ENCODE measurements around the gene WFDC1. TPM values are rescaled to one million over a fixed set of nuclear protein-coding genes. Genes with fewer than 3 reads are reported as not detected.

Gene WFDC1
- total RNA-seq, 2 donors from 2014 or later = 0.90 TPM; not detected in 1

GRCh38 chr16:84356591-84357116 is 62.0 kb downstream of the WFDC1 start:
- H3K36me3 Mint-ChIP-seq (ENCODE audit: low read depth) = no peaks in the 10 kb centered on the region
- peaks cover 16% of the 10 kb centered on the region for H3K4me1 Mint-ChIP-seq
- H3K9me3 Mint-ChIP-seq = no peaks in the 10 kb centered on the region
- no peak overlapping the region for H3K4me3 Mint-ChIP-seq
- peaks cover 7% of the 10 kb centered on the region for H3K27me3 Mint-ChIP-seq
- no peak overlapping the region for H3K27ac Mint-ChIP-seq
- ATAC-seq (replicated peaks) = no peak

GRCh38 chr16:84357191-84357651 is 62.5 kb downstream of the WFDC1 start:
- H3K27me3 Mint-ChIP-seq = peaks cover 7% of the 10 kb centered on the region
- peaks cover 16% of the 10 kb centered on the region for H3K4me1 Mint-ChIP-seq
- no peak overlapping the region for H3K4me3 Mint-ChIP-seq

DNA sequence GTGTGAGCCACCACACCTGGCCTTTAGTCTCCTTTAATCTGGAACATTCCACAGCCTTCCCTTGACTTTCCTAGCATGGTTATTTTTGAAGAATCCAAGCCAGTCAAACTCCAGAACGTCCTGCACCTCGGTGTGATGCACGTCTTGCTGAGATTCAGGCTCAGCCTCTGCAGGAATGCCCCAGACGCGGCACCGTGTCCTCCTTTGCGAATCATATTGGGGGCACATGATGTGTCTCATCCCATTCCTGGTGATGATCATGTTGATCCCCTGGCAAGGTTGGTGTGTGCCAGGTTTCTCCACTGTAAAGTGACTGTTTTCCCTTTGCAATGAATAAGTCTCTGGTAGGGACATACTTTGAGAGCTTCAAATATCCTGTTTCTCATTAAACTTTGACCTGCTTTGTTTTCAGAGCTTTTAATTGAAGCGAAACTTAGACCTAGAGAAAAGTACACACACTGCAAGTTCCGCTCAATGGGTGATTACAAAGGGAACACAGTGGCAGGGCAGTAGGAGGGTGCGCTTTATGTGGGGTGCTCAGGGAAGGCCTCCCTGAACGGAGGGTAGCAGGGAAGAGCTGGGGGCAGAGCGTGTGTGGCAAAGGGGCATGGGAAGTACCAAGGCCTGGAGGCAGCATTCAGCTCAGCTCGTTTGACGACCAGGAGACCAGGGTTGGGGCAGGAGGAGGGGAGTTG is 64.1 kb downstream of the WFDC1 start:
- Mint-ChIP-seq H3K4me1 (peaks cover 16% of the 10 kb centered on the region), H3K27me3 (peaks cover 7% of the 10 kb centered on the region), H3K27ac (peak overlapping the region; percentile 14), H3K36me3 (ENCODE audit: low read depth) (no peaks in the 10 kb centered on the region), H3K4me3 (no peak overlapping the region), H3K9me3 (no peaks in the 10 kb centered on the region)
- no peak for ATAC-seq (replicated peaks)

More at GRCh38 chr16:84357191-84357651, 62.5 kb downstream of the WFDC1 start:
- Mint-ChIP-seq H3K36me3 (ENCODE audit: low read depth) (no peaks in the 10 kb centered on the region), H3K9me3 (no peaks in the 10 kb centered on the region), H3K27ac (no peak overlapping the region)
- peak; percentile 85 for ATAC-seq (replicated peaks)

DNA sequence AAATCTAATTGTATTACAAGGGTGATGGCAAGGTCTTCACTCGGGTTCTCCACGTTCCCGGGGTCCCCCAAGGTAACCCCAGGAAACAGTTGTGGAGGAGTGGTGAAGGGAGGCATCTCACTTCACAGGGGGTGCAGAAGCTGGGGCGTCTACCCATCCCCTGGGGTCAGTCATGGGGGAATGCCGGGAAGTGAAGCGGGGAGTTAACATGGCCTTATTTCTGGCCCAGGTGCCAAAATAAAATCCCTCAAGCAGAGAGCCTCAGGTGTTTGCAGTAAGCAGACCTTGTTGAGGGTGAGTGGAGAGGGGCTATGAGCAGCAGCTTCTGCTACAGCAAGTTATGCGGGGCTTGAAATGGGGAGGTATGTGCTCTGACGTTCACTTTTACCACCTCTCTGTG is 64.6 kb downstream of the WFDC1 start:
- H3K27me3 Mint-ChIP-seq = peaks cover 9% of the 10 kb centered on the region
- H3K4me1 Mint-ChIP-seq = peaks cover 16% of the 10 kb centered on the region
- no peaks in the 10 kb centered on the region for H3K9me3 Mint-ChIP-seq
- peak overlapping the region; percentile 14 for H3K27ac Mint-ChIP-seq
- H3K4me3 Mint-ChIP-seq = no peak overlapping the region
- ATAC-seq (replicated peaks) = no peak
- no peaks in the 10 kb centered on the region for H3K36me3 Mint-ChIP-seq (ENCODE audit: low read depth)

GRCh38 chr16:84360170-84360569 is 65.5 kb downstream of the WFDC1 start:
- Mint-ChIP-seq H3K27ac (peak overlapping the region; percentile 93), H3K27me3 (peaks cover 11% of the 10 kb centered on the region), H3K36me3 (ENCODE audit: low read depth) (no peaks in the 10 kb centered on the region), H3K4me1 (peaks cover 16% of the 10 kb centered on the region), H3K4me3 (peak overlapping the region; percentile 30), H3K9me3 (no peaks in the 10 kb centered on the region)
- peak; percentile 70 for ATAC-seq (replicated peaks)

GRCh38 chr16:84360748-84361147 is 66.1 kb downstream of the WFDC1 start:
- Mint-ChIP-seq H3K4me1 (peaks cover 16% of the 10 kb centered on the region), H3K27me3 (peaks cover 11% of the 10 kb centered on the region), H3K9me3 (no peaks in the 10 kb centered on the region), H3K36me3 (ENCODE audit: low read depth) (no peaks in the 10 kb centered on the region), H3K4me3 (peak overlapping the region; percentile 30), H3K27ac (peak overlapping the region; percentile 93)
- ATAC-seq (replicated peaks) = no peak

- no peaks in the 10 kb centered on the region for H3K36me3 Mint-ChIP-seq (ENCODE audit: low read depth)
- no peak overlapping the region for H3K4me3 Mint-ChIP-seq
- peaks cover 16% of the 10 kb centered on the region for H3K4me1 Mint-ChIP-seq
- no peaks in the 10 kb centered on the region for H3K9me3 Mint-ChIP-seq
- no peak for ATAC-seq (replicated peaks)
- H3K27ac Mint-ChIP-seq = no peak overlapping the region
- H3K27me3 Mint-ChIP-seq = peaks cover 17% of the 10 kb centered on the region
Observed at GRCh38 chr16:84361546-84361945, 66.9 kb downstream of the WFDC1 start.

DNA sequence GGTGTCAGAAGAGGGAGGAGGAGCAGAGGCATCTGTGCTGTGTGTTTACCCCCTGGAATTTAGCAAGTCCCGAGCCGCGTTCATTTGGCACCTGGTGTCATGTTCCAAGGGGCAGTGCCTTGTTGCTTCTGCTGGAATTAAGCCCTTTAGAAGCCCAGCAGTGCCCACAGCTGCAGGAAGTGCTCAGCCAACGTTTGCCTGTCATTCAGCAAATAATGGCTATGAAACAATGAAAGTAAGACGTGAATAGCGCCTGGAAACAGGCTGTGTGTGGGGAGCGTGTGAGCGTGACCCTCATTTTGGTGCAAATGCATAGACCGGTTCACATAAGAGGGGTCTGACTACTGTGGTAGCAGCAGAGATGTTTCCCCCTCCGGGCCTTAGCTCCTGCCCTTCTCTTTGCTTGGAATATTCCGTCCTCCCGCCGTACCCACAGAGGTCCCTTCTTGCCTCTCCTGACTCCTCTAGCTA is 67.8 kb downstream of the WFDC1 start:
- Mint-ChIP-seq H3K9me3 (no peaks in the 10 kb centered on the region), H3K27ac (no peak overlapping the region), H3K36me3 (ENCODE audit: low read depth) (no peaks in the 10 kb centered on the region), H3K27me3 (peaks cover 22% of the 10 kb centered on the region), H3K4me3 (no peak overlapping the region), H3K4me1 (peaks cover 15% of the 10 kb centered on the region)
- ATAC-seq (replicated peaks) = no peak

DNA sequence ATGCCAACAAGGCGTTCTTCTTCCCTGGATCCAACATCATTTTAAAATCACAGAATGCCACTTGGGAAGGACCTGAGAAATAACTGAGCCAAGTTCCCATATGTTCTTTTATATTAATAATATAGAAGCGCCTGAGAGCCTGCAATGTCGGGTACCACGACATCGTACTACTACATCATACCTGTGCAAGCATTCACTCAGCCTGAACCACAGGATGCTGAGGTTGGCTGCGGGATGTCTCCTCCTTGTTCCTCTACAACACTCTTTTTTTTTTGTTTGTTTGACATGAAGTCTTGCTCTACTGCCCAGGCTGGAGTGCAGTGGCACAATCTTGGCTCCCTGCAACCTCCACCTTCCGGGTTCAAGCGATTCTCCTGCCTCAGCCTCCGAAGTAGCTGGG is 71.5 kb downstream of the WFDC1 start:
- Mint-ChIP-seq H3K27me3 (peaks cover 39% of the 10 kb centered on the region), H3K4me3 (no peak overlapping the region)
- ATAC-seq (replicated peaks) = no peak

GRCh38 chr16:84367297-84367680 is 72.6 kb downstream of the WFDC1 start:
- Mint-ChIP-seq H3K27me3 (peaks cover 45% of the 10 kb centered on the region), H3K4me1 (no peaks in the 10 kb centered on the region), H3K4me3 (no peak overlapping the region), H3K27ac (no peak overlapping the region), H3K36me3 (ENCODE audit: low read depth) (no peaks in the 10 kb centered on the region), H3K9me3 (no peaks in the 10 kb centered on the region)
- ATAC-seq (replicated peaks) = no peak

More for the DNA sequence above, 71.5 kb downstream of the WFDC1 start:
- Mint-ChIP-seq H3K27ac (no peak overlapping the region), H3K4me1 (no peaks in the 10 kb centered on the region), H3K36me3 (ENCODE audit: low read depth) (no peaks in the 10 kb centered on the region), H3K9me3 (no peaks in the 10 kb centered on the region)

DNA sequence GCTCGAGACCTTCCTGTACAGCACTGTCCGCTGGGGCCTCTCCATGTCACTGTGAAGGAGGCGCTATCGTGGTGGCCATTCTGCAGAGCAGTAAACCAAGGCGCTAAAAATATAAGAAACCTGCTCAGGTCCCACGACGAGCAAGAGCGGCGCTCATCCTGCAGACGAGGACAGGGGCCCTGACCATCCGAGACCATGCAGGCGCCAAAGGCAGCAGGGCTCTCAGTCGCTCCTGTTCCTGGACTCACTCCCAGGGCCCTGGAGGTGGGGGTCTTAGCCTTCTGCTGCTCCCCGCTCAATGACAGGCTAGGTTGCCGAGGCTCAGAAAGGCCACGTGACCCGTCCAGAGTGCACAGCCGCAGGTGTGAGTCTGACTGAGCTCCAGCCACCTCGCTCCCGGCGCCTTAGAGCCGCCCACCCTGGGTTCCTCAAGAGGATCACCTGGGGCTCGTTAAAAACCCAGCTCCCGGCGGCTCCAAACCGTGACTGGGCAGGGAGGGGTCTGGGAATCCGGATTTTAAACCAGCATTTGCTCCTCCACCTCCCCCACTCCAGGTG is 73.2 kb downstream of the WFDC1 start:
- Mint-ChIP-seq H3K4me1 (no peaks in the 10 kb centered on the region), H3K27ac (no peak overlapping the region), H3K27me3 (peaks cover 45% of the 10 kb centered on the region), H3K4me3 (no peak overlapping the region), H3K9me3 (no peaks in the 10 kb centered on the region), H3K36me3 (ENCODE audit: low read depth) (no peaks in the 10 kb centered on the region)
- ATAC-seq (replicated peaks) = no peak

- ATAC-seq (replicated peaks) = no peak
Observed at GRCh38 chr16:84368308-84368996, 73.8 kb downstream of the WFDC1 start, which contains the start of gene ATP2C2. ATP2C2 (plus strand) TSS chr16:84368538; CDS start chr16:84368616, 78 bp downstream.

GRCh38 chr16:84369105-84369504 is 74.4 kb downstream of the WFDC1 start:
- Mint-ChIP-seq H3K4me1 (no peaks in the 10 kb centered on the region), H3K27me3 (peaks cover 47% of the 10 kb centered on the region), H3K36me3 (ENCODE audit: low read depth) (no peaks in the 10 kb centered on the region), H3K27ac (no peak overlapping the region), H3K4me3 (no peak overlapping the region), H3K9me3 (no peaks in the 10 kb centered on the region)
- no peak for ATAC-seq (replicated peaks)

More at GRCh38 chr16:84368308-84368996, 73.8 kb downstream of the WFDC1 start, which contains the start of gene ATP2C2:
- H3K36me3 Mint-ChIP-seq (ENCODE audit: low read depth) = no peaks in the 10 kb centered on the region
- no peaks in the 10 kb centered on the region for H3K4me1 Mint-ChIP-seq
- no peak within 1 kb of the TSS for H3K4me3 Mint-ChIP-seq
- peaks cover 45% of the 10 kb centered on the region for H3K27me3 Mint-ChIP-seq
- no peaks in the 10 kb centered on the region for H3K9me3 Mint-ChIP-seq
- H3K27ac Mint-ChIP-seq = no peak within 1 kb of the TSS

DNA sequence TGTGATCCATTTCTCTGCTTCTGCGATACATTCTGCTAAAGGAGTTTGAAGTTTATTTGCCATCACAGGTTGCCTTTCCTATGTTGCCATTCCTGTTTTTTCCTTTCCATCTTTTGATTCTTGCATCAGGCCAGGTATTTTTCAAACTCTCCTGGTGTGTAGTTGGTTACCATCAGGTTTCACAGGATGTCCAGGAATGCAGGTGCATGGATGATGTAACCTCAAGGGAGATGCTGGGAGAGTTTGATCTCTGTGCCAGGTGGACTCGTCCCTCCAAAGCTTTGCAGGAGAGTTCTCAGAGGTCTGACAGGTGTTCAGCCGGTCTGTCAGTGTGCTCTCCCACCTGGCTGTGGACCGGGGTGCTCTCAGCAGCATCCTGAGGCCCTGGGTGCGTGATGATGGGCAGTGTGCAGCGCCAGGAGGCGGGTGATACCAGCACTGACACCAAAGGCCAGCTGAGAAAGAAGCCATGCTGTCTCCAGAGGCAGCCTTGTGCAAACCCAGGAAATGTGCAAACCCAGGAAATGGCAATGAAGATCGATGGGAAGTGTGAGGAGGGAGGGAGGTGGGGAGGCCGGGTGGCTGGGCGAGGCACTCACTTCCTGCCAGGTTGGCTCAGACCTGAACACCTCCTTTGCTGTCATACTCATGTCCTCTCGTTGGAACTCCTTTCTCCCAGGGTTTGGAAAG is 75.4 kb downstream of the WFDC1 start:
- H3K36me3 Mint-ChIP-seq (ENCODE audit: low read depth) = no peaks in the 10 kb centered on the region
- H3K27me3 Mint-ChIP-seq = peaks cover 45% of the 10 kb centered on the region
- H3K4me3 Mint-ChIP-seq = no peak overlapping the region
- H3K9me3 Mint-ChIP-seq = no peaks in the 10 kb centered on the region
- no peak for ATAC-seq (replicated peaks)
- no peaks in the 10 kb centered on the region for H3K4me1 Mint-ChIP-seq
- no peak overlapping the region for H3K27ac Mint-ChIP-seq
